GM03348 (cell line): ENCODE results near the gene LEPROT.
"Not testable (repeated sequence)": the region's sequence is repeated elsewhere in the genome, so short reads cannot be mapped to it uniquely, and the experiment has no call there.

Experiments used
- DNase-seq: peaks from one replicate; pipeline ENCODE4 v3.0.0; 2012; ENCODE audit warnings: low spot score

The LEPROT gene, protein sequence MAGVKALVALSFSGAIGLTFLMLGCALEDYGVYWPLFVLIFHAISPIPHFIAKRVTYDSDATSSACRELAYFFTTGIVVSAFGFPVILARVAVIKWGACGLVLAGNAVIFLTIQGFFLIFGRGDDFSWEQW

DNA sequence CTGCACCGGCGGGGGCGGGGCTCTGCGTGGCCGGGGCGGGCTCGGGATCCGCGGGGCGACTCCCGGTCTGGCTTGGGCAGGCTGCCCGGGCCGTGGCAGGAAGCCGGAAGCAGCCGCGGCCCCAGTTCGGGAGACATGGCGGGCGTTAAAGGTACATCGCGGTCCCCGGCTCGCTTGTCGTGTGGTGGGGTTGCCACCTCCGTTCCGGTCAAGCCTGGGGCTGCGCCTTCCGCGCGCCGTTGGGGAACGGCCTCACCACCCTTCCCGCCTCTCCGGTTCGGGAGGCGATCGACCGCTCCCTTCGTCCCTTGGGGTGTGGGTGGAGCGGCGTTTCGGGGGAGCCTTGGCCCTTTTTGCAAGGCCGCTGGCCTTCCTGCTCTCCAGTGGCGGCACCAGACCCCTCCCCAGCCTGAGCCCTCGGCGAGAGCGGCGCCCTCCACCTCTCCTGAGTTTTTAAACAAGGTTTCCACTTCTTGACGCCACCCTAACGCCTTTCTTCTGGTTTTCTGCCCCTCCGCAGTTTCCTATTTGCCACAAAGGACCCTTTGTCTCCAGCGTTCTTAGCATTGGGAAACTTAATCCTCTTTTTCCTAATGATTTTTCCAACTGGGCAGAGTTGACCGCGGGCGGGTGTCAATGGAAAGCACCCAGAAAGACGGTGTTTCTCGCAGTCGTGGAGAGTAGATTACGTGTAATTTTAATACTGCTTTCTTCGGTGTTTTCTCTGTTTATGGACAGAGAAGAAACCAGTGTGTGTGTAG is at the start of gene LEPROT, which contains the start of gene LEPR:
Gene LEPROT, plus strand, starts transcription at position 79 of the 761 bp plus-strand sequence. Its CDS starts 57 bp downstream, at position 136.
Gene LEPR, plus strand, starts transcription at position 79 of the 761 bp plus-strand sequence. CDS start 144,898 bp downstream, outside the sequence.
- no peak for DNase-seq

DNA sequence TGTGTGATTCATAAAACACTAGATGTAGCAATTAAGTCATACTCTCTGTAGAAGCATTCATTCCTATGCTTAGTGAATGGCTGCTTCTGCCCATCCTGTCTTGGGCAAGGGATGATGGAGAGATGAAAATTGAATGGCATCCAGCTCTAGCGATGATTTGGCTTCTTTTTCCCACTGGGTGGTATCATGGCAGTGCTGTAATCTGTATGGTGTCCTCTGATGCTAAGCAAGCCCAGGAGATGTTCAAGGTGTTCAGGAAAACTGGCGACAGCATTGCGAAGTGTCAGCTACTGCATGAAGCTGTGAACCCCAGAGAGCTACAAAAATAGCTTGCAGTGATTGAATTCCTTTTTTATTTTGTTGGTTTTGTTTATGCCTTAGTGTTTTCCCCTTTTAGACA is 48.9 kb upstream of the LEPROT start:
- no peak for DNase-seq

DNA sequence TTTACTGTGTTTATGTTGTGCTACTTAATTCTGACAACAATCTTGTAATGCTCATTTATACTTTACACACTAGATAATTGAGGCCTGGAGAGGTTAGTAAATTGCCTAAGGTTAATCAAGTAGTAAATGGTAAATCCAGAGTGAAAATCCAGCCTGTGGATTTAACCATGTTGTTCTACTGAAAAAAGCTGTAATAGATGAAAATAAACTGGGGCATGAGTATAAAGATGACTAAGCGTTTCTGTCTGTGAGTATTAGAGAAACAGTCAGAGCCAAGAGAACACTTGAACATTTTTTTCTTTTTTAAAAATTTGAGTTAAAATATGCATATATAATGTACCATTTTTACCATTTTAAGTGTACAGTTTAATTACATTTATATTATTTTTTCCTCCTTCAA is 47.9 kb upstream of the LEPROT start:
- DNase-seq, result peak; percentile 22

DNA sequence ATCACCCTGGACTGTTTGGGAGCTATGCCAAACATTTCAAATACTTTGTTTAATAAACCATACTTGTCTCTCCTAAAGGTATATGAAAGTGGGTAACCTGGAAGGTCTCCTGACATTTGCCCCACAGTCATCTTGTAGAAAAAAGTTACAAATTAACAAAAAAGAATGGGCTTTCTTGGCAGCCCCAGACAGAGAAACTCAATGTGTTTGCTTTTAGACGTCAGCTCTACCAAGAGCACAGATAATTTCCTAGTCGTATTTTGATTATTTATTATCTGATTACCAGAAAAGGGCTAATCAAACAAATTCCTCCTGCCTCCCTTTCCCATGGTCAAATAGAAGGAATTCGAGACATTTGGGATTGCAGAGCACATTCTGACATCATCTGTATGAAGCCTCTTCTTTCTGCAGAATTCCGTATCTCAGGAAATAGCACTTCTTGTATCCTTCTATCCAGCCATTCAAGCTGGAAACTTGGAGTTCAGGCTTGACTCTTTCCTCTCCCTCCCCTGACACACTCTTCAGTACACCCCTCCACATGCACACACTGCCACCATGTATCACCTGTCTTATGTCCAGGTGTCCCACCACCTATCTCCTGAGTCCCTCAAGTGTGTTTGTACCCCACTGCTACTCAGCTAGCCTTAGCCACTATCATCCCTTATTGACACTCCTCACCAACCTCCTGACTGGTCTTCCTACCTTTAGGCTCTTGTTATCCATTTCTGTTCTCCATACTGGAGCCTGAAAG is 42.8 kb upstream of the LEPROT start:
- no peak for DNase-seq

DNA sequence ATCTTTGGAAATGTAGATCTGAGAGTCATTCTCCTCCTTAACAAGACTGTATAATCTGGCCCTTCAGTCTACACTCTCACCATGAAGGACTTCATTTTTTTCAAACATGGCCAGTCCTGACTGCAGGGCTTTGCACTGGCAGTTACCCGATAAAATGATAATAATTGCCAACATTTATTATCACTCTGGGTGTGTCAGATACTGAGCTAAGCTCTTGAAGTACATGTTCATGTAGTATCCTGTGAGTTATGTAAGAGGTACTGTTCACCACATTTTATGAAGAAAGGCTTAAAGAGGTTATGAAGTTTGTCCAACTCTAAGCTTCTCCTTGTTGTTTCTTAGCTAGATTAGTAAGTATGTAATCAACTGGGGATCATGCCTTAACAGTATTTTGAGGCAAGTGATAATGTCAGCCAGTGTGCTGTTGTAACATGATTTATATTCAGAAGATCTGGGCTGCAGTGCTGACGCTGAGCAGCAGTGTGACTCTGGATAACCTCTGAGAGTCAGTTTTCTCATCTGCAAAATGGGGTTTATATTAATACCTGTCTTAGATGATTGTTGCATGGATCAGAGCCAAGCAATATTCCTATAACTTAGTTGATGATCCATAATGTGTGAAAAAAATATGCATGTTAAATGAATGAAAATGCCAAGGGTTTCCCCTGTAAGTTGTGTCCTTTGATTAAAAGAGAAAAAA is 42.1 kb upstream of the LEPROT start:
- DNase-seq, result no peak

DNA sequence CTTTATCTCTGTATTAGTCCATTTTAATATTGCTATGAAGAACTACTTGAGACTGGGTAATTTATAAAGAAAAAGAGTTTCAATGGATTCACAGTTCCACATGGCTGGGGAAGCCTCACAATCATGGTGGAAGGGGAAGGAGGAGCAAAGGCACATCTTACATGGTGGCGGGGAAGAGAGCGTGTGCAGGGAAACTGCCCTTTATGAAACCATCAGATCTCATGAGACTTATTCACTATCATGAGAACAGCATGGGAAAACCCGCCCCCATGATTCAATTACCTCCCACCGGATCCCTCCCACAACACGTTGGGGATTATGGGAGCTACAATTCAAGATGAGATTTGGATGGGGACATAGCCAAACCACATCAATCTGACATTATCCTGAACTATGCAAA is 36.0 kb upstream of the LEPROT start:
- not testable (repeated sequence) for DNase-seq

DNA sequence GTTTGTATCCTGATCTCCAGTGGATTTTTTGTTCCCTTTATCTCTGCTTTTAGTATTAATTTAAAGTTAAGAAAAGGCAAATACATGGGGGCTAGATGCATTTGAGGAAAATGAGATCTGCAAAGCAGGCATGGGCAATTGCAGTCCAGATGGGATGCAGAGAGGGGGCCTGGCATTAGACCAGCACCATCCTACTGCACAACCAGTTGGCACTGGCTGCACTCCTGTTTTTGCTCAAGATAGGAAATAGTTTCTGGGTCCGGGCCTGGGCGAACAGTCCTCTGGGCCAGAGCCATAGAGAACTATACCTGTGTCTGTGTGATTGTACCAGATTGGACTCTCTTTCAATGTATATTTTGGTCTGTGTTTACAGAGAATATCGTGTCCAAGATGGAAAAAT is 34.0 kb upstream of the LEPROT start:
- no peak for DNase-seq

DNA sequence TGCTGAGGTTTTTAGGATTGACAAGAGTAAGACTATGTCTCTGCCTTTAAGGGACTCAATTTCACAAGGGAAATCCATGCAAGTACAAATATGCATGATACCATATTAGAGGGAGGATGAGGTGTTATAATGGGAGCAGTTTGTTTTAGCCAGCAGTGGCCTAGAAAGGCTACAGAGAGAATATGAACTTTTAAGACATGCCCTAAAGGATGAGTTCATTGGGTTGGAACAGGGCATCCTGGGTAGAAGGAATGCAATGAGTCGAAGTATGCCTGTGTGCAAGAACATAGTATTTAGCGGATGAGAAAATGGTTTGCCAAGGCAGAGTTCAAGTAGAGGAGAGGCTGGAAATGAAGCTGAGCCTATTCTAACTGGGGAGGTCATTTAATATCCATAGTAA is 32.6 kb upstream of the LEPROT start:
- DNase-seq, result no peak

DNA sequence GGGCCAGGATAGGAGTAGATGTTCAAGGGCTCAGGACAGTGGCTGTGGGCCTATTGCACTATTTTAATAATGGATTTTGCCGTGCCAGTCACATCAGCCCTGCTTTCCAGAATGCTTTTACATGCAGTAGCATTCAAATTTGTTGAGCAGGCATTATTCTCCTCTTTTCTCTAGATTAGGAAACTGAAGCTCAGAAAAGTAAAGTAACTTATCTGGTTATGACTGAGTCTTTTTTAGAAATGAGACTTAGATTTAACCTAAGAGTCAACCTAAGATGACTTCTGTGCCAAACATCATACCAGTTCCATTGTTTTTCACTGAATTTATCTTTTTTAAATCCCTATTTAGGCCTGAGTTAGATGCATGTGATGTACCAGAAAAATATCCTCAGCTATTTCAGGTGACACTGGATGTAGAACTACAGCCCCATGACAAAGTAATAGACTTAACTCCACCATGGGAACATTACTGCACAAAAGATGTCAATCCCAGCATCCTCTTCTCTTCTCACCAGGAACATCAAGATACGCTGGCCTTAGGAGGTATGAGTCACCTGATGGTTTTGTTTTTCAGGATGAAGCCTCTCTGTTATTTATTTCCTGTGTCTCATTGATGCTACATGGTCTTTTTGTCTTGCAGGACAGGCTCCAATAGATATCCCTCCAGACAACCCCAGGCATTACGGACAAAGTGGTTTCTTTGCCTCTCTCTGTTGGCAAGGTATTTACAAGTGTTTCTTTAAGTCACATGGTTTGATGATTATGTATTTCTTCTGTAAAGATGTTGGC is 31.4 kb upstream of the LEPROT start:
- no peak for DNase-seq

DNA sequence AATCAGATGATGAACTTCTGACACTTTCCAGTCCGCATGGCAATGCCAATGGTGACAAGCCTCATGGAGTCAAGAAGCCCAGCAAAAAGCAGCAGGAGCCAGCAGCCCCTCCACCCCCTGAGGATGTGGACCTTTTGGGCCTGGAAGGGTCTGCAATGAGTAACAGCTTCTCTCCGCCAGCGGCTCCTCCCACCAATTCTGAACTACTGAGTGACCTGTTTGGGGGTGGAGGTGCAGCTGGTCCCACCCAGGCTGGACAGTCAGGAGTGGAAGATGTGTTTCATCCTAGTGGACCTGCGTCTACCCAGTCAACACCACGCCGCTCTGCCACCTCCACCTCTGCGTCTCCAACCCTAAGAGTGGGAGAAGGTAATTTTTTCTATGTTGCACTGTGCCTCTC is 28.0 kb upstream of the LEPROT start:
- no peak for DNase-seq

DNA sequence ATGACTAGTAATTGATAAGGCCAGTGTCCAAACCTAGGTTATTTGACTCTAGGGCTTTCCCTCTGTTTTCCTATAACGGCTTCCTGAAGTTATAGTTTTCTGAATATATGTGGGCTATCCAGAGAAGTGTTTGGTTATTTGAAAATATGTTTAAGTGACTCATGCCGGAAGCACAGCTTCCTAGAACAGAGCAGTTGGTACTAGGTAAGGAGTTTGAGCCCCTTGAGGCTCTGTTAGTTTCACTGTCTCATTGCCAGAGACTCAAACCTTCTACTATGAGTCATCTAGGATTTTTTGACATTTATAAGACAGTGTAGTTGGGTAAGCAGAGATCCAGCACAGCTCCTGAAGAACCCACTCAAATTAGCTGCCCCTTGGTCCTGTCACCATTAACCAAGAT is 27.1 kb upstream of the LEPROT start:
- peak; percentile 7 for DNase-seq

DNA sequence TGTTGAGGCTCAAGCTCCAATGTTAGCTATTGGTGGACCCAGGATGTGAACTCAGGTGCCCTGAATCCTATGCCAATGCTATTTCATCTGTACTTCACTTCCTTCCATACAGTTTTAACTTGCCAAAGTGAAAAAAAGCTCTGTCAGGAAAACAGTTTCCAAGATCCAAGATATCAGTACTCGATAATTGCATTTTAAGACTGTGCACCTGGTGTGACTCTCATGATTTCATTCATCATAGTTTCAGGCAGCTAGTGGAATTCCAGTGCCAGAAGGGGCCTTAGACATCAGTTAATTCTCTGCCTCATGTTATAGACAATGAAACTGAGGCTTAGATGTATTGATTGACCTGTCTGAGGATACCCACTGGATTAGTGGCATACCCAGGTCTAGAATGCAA is 26.5 kb upstream of the LEPROT start:
- DNase-seq, result no peak

DNA sequence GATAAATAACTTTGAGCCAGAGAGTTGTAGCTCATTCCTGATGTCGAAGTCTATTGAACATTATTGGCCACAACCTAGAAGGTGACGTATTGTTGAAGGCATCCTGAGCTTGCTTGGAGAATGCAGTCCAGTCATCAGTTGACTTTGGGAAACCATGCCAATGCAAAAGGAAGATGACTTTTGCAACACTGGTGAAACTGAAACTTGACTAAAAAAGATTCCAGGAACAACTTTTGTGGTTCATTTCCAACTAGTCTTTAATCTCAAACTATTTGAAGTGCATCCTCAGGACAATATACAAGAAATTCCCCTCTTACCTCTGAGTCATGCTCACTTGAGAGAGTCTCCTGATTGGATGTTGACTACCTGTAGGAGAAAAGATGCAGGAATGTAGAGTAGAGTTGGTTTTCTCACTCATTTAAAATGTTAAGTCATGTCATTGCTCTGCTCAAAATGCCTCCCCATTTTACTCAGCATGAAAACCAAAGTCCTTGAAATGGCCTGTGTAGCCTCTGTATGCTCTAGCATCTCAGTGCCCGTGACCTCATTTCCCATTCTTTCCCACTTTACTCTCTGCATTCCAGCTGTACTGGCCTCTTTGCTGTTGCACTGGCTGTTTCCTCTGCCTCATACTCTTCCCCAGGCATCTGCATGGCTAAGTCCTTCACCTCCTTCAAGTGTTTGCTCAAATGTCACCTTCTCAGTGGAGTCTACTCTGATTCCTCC is 24.4 kb upstream of the LEPROT start:
- DNase-seq, result peak; percentile 7

DNA sequence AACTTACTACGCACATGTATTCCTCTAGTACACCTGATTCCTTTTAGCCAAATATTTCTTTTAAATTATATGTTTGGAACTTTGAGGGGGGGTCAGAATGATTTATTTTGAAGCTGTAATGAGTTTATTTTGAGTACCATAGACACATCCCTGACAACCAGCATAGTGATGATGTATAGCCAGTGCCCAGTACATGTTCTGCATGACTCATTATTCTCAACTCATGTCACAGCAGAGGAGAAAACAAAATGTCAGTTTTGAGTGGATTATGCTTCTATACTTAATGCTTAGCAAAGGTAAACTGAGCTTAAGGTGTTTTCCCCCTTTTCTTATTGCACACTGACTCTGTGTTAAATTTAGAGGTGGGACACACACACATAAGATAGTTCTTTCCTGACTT is 22.4 kb upstream of the LEPROT start:
- no peak for DNase-seq

DNA sequence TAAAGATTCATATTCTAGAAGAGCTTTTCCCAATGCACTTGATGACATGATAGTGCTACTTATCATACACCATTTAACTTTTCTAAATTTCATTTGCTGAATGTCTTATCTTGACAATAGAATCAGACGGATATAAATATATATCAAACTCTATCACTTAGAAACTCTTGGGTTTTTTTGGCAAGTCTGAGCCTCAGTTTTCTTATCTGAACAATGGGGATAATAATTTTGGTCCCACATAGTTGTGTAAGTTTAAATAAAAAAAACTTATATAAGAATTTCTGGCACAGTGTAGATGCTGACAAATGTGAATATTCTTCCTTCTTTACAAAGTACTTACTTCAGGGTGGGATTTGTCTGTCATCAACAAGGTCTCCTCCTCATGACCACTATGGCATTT is 21.5 kb upstream of the LEPROT start:
- no peak for DNase-seq

DNA sequence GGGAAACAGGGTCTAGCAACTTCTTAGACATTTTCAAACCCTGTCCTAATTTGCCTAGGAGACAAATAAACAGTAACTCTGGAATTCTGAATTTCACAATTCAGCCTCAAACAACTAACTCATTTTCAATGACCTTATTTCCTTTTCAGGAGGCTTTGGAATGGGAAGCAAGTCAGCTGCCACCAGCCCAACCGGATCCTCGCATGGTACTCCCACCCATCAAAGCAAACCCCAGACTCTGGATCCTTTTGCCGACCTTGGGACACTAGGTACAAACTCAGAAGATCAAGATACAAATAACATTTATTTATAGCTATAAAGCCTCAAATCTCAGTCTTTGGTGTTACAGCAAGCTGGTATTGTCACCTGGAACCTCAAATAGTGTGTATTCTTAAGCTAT is 18.9 kb upstream of the LEPROT start:
- DNase-seq, result no peak

DNA sequence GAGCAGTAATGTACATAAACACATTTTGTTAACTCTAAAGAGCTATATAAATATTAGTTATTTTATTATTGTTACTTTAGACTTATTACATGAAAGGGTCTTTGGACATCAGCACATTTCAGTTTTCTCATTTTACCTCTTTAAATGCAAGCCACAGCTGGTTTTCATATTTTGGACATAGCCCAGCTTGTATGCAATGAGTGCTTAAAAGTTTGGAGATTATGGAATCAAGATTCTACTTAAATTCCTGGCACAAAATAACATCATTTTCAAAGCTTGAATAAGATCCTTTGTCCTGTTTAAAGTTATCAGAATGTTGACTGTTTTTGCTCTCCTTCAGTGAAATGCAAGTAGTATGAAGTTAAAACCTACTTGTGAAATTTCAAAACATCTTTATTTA is 15.5 kb upstream of the LEPROT start:
- no peak for DNase-seq

DNA sequence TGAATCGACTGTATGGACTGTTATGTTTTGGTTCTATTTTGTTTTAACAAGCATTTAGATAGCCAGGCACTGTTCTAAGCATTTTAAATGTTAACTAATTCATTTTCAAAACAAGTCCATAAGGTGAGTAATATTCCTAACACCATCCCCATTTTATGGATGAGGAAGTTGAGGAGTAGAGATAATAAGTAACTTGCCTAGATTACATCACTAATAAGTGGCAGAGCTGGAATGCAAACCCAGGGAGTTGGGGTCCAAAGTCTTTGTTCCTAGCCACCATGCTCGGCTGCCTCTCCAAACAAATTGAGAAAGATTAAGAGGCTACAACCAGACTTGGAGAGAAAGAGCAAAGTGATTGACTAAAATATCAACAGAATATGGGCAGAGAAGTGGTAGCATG is 12.6 kb upstream of the LEPROT start:
- no peak for DNase-seq

DNA sequence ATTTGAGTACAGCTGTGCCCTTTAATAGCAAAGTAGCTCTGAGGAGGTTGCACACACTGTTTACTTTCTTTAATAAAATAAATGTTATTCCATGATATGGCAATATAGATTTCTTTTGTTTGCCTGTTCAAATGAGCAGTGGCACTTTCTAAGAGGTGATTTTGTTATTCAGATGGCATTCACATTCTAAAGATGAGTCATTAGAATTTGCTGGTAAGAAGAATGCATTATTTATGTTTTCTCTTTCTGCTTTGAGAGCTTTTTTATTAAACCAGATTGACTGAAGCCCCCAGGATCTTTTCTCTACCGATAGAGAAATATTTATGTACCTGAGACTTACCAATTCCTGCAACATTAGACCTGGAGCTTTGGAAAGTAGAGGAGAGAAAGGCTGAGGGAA is 11.2 kb upstream of the LEPROT start:
- no peak for DNase-seq

DNA sequence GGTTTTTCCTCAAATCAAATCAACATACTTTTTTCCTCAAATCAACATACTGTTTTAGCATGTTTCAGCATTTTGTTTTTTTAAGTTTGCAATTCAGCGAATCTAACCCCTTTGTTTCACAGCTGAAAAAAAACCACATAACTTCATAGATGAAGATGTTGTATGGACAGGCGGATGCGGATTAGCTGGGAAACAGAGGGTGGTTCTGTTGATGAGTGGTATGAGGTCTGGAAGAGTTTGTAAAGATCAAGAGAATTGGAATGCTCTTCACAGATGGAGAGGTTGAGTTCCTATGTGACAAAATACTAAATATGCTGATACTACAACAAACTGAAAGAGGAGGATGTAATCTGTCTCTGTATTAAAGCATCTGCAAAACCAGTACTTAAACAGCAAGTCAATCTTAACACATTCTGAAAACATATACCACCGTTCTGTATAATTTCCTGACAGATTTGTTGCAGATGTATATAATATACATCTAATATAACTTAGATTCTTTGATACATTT is 10.6 kb upstream of the LEPROT start:
- DNase-seq, result no peak
